GM10847 (cell line): ENCODE results near the gene KANSL3.

ENCODE experiments used
- POLR2A ChIP-seq: IDR thresholded peaks from 2 replicates; pipeline ENCODE4 v1.6.1; 2011; ENCODE audit not compliant: insufficient read length; ENCODE audit errors: extremely low read depth

KANSL3 gene

GRCh38 chr2:96594691-96595152 lies 43.4 kb downstream of the KANSL3 start:
- no peak for TF ChIP-seq POLR2A

- TF ChIP-seq POLR2A = no peak
Measured at GRCh38 chr2:96594282-96594681, 43.8 kb downstream of the KANSL3 start.

- no peak for TF ChIP-seq POLR2A
Measured at GRCh38 chr2:96591494-96591893, 46.6 kb downstream of the KANSL3 start.

- TF ChIP-seq POLR2A = no peak
Measured at GRCh38 chr2:96591054-96591453, 47.1 kb downstream of the KANSL3 start.

GRCh38 chr2:96587843-96588242 lies 50.3 kb downstream of the KANSL3 start:
- TF ChIP-seq POLR2A = no peak

GRCh38 chr2:96584017-96584416 lies 54.1 kb downstream of the KANSL3 start:
- no peak for TF ChIP-seq POLR2A

- no peak for TF ChIP-seq POLR2A
Measured at GRCh38 chr2:96580771-96581170, 57.3 kb downstream of the KANSL3 start.

- TF ChIP-seq POLR2A = no peak
Measured at GRCh38 chr2:96579422-96579821, 58.7 kb downstream of the KANSL3 start.

GRCh38 chr2:96578731-96579130 lies 59.4 kb downstream of the KANSL3 start:
- TF ChIP-seq POLR2A = no peak

GRCh38 chr2:96577501-96577900 lies 60.6 kb downstream of the KANSL3 start:
- no peak for TF ChIP-seq POLR2A

GRCh38 chr2:96575785-96576456 lies 62.2 kb downstream of the KANSL3 start:
- TF ChIP-seq POLR2A = no peak

GRCh38 chr2:96574364-96574763 lies 63.7 kb downstream of the KANSL3 start:
- TF ChIP-seq POLR2A = no peak

- no peak for TF ChIP-seq POLR2A
Measured at GRCh38 chr2:96568094-96568493, 70.0 kb downstream of the KANSL3 start.

GRCh38 chr2:96565111-96565510 lies 73.0 kb downstream of the KANSL3 start:
- no peak for TF ChIP-seq POLR2A

GRCh38 chr2:96564563-96564962 lies 73.5 kb downstream of the KANSL3 start:
- TF ChIP-seq POLR2A = no peak

- TF ChIP-seq POLR2A = no peak
Measured at GRCh38 chr2:96564026-96564425, 74.1 kb downstream of the KANSL3 start.

- no peak for TF ChIP-seq POLR2A
Measured at GRCh38 chr2:96558485-96558884, 79.6 kb downstream of the KANSL3 start.
